Measurements from ENCODE around the gene LYZL4. TPM values are rescaled to one million over a fixed set of nuclear protein-coding genes. Genes with fewer than 3 reads are reported as not detected.

The LYZL4 gene
- total and polyA plus RNA-seq, 10 of the 15 experiments (the other 5 are each of a cell fraction or from before 2014, with no cell fraction given), result 0.10 to 0.11 (median 0.11) TPM; not detected in 7

DNA sequence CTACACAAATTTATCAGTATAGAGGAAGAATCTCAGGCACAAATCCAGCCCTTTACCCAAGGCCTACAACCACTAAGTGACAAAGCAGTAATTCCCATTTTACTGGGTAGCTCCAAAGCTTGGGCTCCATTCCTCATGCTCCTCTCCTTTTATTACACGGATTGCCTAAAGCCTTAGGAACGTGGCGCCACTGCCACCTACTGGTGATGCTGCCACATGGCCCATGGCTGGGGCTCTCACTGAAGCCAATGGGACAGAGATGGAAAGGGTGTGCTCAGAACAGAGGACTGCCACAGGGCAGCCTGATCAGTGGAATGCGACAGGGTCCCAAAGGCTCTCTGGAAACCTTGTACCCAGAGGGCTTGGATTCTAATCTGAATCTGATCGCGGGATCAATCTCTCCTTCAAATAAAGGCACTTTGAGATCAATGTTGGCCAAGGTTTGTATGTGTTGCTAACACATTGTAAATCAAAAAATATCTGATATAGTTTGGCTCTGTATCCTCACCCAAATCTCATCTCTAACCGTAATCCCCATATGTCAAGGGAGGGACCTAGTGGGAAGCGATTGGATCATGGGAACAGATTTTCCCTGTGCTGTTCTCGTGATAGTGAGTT lies 33.5 kb upstream of the LYZL4 start:
- peak; percentile 30 for DNase-seq (ENCODE audit: low read depth, low spot score)

More for the DNA sequence above, 33.5 kb upstream of the LYZL4 start:
- no peaks in the 10 kb centered on the region for H4K20me1 ChIP-seq (ENCODE audit: control insufficient read depth, insufficient read depth)
- H3K4me1 ChIP-seq (ENCODE audit: control insufficient read depth, insufficient read depth, low read length), result no peaks in the 10 kb centered on the region; the same call in 1 of the 2 replicates
- 5% methylated on average over 9 of the region's 9 CpGs for WGBS (ENCODE audit: insufficient coverage, insufficient replicate concordance, low lambda C conversion rate, missing lambda C conversion rate)
- H3K4me2 ChIP-seq (ENCODE audit: control insufficient read depth, insufficient read depth), result no peak overlapping the region
- ChIA-PET SMC1A (ENCODE audit: uncharacterized antibody, unreplicated experiment) (interaction anchor here (0.6 to 8.2 kb wide), 15 partner anchors 9 to 549 kb away, joined by 3 to 110 read pairs (median 4); no protein-coding TSS in a partner anchor), RAD21 (ENCODE audit: unreplicated experiment) (interaction anchor here (0.9 to 5.8 kb wide), 8 partner anchors 42 to 334 kb away, joined by 3 to 90 read pairs (median 4); no protein-coding TSS in a partner anchor), POLR2A (no interaction called here), CTCF (interaction anchor here (0.7 to 8.3 kb wide), 24 partner anchors 8 to 1920 kb away, joined by 3 to 162 read pairs (median 4); no protein-coding TSS in a partner anchor)
- H3K27me3 ChIP-seq (replicated peaks in 1 of 2; ENCODE audit: control insufficient read depth in 2 of 2, insufficient read depth in 2 of 2, low read length in 1 of 2), result no peaks in the 10 kb centered on the region; a peak in 1 of 4 replicates
- no peak overlapping the region for H3K9ac ChIP-seq (ENCODE audit: control insufficient read depth, insufficient read depth, low read length)
- H3K36me3 ChIP-seq (ENCODE audit: control insufficient read depth in 2 of 2, insufficient read depth in 2 of 2, low read length in 1 of 2), result no peaks in the 10 kb centered on the region
- ATAC-seq, result peak; percentile 99
- FAIRE-seq, result peak; percentile 74
- intact Hi-C loops (cut with micrococcal nuclease; ENCODE audit: unreplicated experiment) (loop anchor here (1.0 to 5.0 kb wide), 5 partner anchors 98 to 550 kb away; no protein-coding TSS in a partner anchor), in situ Hi-C loops (cut with MboI) (loop anchor here (5.0 kb wide), 2 partner anchors 197 to 552 kb away; no protein-coding TSS in a partner anchor)
- no peak overlapping the region for H2AFZ ChIP-seq (ENCODE audit: control insufficient read depth, low read depth, low read length)
- BruUV-seq (replicated peaks), result no TSS peak
- no peaks in the 10 kb centered on the region; the same call in 2 of the 3 replicates for H3K9me3 ChIP-seq (replicated peaks; ENCODE audit: control insufficient read depth, insufficient read depth, low read length)
- H3K27ac ChIP-seq (ENCODE audit: control insufficient read depth, insufficient read depth), result no peak overlapping the region
- TF ChIP-seq YY1 (IDR thresholded peaks at IDR 0.05; ENCODE audit: low read depth, low read length), result peak; percentile 65
- TF ChIP-seq TCF3 (IDR thresholded peaks at IDR 0.05; ENCODE audit: borderline replicate concordance, insufficient read depth, low read depth, low read length), result no peak
- TF ChIP-seq, protein P1, sequence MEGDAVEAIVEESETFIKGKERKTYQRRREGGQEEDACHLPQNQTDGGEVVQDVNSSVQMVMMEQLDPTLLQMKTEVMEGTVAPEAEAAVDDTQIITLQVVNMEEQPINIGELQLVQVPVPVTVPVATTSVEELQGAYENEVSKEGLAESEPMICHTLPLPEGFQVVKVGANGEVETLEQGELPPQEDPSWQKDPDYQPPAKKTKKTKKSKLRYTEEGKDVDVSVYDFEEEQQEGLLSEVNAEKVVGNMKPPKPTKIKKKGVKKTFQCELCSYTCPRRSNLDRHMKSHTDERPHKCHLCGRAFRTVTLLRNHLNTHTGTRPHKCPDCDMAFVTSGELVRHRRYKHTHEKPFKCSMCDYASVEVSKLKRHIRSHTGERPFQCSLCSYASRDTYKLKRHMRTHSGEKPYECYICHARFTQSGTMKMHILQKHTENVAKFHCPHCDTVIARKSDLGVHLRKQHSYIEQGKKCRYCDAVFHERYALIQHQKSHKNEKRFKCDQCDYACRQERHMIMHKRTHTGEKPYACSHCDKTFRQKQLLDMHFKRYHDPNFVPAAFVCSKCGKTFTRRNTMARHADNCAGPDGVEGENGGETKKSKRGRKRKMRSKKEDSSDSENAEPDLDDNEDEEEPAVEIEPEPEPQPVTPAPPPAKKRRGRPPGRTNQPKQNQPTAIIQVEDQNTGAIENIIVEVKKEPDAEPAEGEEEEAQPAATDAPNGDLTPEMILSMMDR (IDR thresholded peaks at IDR 0.05 in 2 of 3, conservative IDR thresholded peaks at IDR 0.05 in 1 of 3; ENCODE audit: control insufficient read depth in 2 of 3, extremely low read depth in 1 of 3, insufficient read depth in 1 of 3, low read depth in 3 of 3, low read length in 3 of 3), result peak; percentile 93 to 97 (median 95)
- TF ChIP-seq DPF2 (IDR thresholded peaks at IDR 0.05), result no peak
- TF ChIP-seq, protein P2, sequence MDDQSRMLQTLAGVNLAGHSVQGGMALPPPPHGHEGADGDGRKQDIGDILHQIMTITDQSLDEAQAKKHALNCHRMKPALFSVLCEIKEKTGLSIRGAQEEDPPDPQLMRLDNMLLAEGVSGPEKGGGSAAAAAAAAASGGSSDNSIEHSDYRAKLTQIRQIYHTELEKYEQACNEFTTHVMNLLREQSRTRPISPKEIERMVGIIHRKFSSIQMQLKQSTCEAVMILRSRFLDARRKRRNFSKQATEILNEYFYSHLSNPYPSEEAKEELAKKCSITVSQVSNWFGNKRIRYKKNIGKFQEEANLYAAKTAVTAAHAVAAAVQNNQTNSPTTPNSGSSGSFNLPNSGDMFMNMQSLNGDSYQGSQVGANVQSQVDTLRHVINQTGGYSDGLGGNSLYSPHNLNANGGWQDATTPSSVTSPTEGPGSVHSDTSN (IDR thresholded peaks at IDR 0.05; ENCODE audit: insufficient replicate concordance, low read depth, low read length), result no peak
- TF ChIP-seq, protein P3, sequence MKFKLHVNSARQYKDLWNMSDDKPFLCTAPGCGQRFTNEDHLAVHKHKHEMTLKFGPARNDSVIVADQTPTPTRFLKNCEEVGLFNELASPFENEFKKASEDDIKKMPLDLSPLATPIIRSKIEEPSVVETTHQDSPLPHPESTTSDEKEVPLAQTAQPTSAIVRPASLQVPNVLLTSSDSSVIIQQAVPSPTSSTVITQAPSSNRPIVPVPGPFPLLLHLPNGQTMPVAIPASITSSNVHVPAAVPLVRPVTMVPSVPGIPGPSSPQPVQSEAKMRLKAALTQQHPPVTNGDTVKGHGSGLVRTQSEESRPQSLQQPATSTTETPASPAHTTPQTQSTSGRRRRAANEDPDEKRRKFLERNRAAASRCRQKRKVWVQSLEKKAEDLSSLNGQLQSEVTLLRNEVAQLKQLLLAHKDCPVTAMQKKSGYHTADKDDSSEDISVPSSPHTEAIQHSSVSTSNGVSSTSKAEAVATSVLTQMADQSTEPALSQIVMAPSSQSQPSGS (IDR thresholded peaks at IDR 0.05; ENCODE audit: low read length), result no peak
- TF ChIP-seq RAD21 (IDR thresholded peaks at IDR 0.05; ENCODE audit: insufficient read depth, low read depth, low read length), result peak; percentile 95
- peak; percentile 94 for TF ChIP-seq SMC3 (IDR thresholded peaks at IDR 0.05; ENCODE audit: borderline replicate concordance, low read length)
- TF ChIP-seq, protein P4, sequence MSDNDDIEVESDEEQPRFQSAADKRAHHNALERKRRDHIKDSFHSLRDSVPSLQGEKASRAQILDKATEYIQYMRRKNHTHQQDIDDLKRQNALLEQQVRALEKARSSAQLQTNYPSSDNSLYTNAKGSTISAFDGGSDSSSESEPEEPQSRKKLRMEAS (IDR thresholded peaks at IDR 0.05; ENCODE audit: low read depth, low read length), result 0 out of 2 replicates have a peak, but pooled peaks have one; percentile 47
- no peak for TF ChIP-seq NFIC (IDR thresholded peaks at IDR 0.05; ENCODE audit: low read depth, low read length)
- no peak for TF ChIP-seq POLR2A (IDR thresholded peaks at IDR 0.05; ENCODE audit: low read depth, low read length)
- no peak overlapping the region for H3K4me3 ChIP-seq
- H3K79me2 ChIP-seq (ENCODE audit: control insufficient read depth, insufficient read depth, low read length), result no peaks in the 10 kb centered on the region

Measured in GM12878 (cell line).